8988T (cell line): Measurements from ENCODE around the gene THAP2.
A peak's percentile ranks its signal among the peaks of the same experiment; 100 is the strongest.

Source experiments
- DNase-seq: peaks from one replicate; pipeline ENCODE4 v3.0.0; 2011

THAP2 gene

DNA sequence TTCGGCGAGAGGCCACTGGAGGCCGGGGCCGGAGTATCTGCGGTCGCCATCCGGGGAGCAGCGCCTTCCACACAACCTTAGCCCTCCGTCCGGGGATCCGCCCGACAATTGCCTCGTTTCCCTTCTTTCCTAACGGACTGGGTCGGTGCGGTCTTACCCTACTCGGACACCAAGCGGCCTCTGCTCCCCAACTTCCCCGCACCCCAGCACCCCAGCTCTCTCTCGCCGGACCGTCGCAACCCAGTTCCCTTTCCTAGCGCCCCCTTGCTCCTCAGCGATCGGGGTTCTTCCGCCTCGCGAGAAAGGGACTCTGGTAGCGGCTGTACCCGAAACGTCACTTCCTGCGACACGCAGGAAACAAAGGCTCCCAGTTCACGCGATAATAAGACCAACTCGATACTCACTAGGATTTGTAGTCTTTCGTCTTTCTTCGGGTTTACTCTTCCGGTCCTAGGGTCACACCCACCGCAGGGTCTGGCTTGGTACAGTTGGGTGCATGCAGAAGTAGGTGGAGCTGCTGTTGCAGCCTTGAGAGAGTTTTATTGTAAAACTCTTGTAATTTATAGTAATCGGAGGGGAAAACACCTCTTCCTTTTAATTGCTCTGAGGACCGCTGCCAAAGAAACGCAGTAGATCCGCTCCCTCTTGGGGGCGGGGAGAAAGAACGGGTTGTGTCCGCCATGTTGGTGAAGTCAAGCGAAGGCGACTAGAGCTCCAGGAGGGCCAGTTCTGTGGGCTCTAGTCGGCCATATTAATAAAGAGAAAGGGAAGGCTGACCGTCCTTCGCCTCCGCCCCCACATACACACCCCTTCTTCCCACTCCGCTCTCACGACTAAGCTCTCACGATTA, at the start of gene THAP2, which contains the start of gene ZFC3H1:
TSS of gene THAP2 (plus strand) at position 741 of the 850 bp plus-strand sequence. CDS start 209 bp downstream, outside the sequence.
TSS of gene ZFC3H1 (minus strand) at position 288 of the 850 bp plus-strand sequence. CDS start at position 50, 238 bp downstream.
- DNase-seq: peak; percentile 60

GRCh38 chr12:71621938-71622337, 42.2 kb upstream of the THAP2 start:
- DNase-seq: no peak

- DNase-seq: no peak
These were observed 38.6 kb upstream of the THAP2 start for GRCh38 chr12:71625476-71625875.

- DNase-seq: no peak
These were observed 38.0 kb upstream of the THAP2 start for GRCh38 chr12:71626098-71626497.

GRCh38 chr12:71626768-71627167, 37.3 kb upstream of the THAP2 start:
- DNase-seq: no peak

DNA sequence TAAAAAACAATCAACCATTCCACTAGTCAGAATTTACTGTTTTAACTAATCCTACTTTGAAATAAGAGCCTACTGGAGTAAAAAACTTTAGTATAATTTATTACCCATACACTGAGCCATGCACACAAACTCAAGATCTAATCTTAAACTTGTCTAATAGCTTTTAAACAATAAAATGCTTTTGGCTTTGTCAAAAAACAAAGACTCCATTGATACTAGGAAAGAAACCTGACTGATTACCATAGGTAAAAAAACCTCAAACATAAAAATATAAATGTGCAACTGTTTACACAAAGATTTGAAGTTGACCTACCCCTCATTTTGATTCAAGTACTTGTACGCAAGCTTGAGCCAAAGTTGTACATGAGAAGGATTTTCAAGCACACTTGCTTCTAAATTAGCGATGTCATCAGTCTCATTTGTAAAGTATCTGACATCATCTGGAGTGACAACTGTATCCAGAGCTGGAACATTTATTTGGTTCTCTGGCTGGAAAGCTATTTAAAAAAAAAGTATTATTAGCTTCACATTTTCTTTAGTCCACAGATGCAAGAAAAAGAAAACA, 36.6 kb upstream of the THAP2 start:
- no peak for DNase-seq

DNA sequence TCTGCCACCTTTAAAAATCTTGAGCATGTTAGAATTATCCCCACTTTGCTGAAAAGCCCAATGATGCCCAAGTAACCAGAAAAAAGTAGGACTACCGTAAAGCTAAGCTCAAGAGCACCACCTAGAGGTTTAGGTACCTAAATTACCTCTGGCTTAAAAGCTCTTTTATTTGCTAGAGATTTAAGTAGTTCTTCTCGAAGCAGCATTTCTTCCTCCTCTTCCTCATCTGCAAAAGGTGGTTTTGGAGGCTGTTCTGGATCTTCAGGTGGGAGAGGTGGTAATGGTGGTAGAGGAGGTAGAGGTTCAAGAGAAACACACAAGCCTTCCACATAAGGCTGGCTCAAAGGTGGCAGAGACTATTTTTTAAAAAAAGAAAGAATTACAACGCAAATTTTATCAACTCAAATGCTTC, 27.4 kb upstream of the THAP2 start:
- DNase-seq: no peak

GRCh38 chr12:71638499-71638898, 25.6 kb upstream of the THAP2 start:
- no peak for DNase-seq

GRCh38 chr12:71639341-71639760, 24.8 kb upstream of the THAP2 start:
- no peak for DNase-seq

- no peak for DNase-seq
These were observed 23.8 kb upstream of the THAP2 start for GRCh38 chr12:71640316-71640715.

DNA sequence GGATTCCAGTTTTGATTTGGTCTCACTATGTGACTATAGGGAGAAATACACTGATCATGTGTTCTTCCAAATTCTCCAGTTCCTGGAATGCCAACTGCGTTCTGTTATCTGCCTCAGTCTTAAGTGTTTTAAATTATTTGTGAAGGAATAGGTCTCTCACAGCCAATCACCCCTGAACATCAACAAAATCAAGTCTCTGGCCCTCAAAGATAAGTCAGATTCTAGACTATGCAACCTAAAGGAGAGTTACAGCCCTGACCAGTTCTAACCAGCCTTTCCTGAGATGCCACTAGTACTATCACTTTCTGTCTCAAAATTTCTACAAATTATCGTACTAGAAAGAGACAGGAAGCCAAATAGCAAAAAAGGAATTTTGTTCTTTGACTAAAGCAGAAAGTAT, 22.7 kb upstream of the THAP2 start:
- DNase-seq: no peak

DNA sequence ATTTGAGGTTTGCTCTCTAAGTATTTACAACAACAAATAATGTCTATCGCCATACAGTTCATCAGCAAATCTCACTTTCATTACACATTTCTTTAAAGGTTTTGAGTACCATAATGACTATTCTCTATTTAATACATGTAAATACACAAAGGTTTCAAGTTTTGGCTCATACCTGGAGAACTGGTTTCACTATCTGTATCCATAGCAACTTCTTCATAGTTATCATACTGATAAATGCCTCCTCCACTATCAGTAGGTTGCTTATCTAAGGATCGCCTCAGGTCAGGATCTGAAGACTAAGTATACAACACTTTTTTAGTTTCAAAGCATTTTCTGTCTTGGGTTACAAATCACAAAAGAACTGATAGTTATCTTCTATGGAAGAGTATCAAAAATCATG, 21.8 kb upstream of the THAP2 start:
- no peak for DNase-seq

- no peak for DNase-seq
These were observed 18.8 kb upstream of the THAP2 start for GRCh38 chr12:71645268-71645667.

- DNase-seq: no peak
These were observed 17.6 kb upstream of the THAP2 start for GRCh38 chr12:71646512-71646911.

GRCh38 chr12:71648537-71648936, 15.6 kb upstream of the THAP2 start:
- no peak for DNase-seq

- no peak for DNase-seq
These were observed 14.7 kb upstream of the THAP2 start for GRCh38 chr12:71649401-71649800.

DNA sequence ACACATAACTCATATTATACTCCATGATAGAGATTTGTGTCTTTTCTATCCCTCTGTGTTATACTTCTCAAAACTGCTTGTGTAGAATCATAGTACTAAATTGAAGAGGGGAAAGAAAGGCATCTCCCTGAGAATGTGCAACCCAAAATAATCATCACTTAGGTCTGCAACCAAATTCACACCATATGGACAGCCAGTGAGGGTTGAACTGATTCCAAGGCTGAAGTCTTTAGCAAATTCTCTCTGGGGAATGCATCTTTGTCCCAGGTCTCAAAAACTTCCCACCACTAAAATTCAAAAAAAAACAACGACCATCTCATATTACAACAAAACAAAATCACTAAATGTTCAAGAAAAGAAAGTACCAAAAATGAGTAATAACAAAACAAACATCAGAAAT, 11.4 kb upstream of the THAP2 start:
- no peak for DNase-seq

DNA sequence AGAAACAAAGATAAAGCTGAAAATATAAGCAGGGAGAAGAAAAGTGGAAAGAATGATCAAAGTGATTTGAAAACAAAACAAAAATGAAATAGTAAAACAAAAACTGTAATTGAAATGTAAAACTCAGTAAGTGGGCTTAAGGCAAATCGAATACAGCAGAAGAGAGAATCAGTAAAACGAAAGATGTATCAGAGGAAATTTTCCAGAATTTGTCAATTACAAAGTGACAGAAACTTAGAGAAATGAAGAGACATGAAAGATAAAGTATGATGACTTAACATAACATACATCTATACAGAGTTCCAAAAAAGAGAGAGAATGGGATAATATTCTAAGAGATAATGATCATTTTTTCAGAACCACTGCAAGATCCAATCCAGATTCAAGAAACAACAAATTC, 11.0 kb upstream of the THAP2 start:
- no peak for DNase-seq

DNA sequence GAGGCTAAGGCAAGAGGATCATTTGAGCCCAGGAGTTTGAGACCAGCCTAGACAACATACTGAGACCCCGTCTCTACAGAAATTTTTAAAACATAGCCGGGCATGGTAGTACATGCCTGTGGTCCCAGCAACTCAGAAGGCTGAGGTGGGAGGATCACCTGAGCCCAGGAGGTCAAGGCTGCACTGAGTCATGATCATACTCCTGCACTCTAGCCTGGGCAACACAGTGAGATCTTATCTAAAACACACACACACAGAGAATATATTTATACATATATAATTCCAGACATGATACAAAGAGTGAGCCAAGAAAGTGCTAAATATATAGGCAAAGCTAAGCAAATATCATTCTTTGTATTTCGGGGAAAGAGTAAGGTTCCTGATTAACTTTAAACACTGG, 9.9 kb upstream of the THAP2 start:
- no peak for DNase-seq

DNA sequence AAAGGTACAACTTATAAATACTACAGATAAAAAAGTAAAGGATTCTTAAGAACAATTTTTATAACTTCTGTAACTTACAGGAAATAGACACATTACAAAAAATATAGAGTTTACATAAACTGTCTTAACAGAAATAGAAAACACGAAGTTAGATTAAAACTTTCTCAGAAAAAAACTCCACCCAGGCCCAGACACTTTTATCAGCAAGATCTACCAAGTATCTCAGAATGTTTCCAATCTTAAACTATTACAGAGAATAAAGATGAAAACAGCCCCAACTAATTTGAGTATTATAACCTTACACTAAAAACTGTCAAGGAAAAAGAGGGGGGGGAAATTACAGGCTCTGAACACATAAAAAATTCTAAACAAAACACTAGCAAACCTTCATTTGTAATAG, 8.6 kb upstream of the THAP2 start:
- no peak for DNase-seq

GRCh38 chr12:71655907-71656306, 8.2 kb upstream of the THAP2 start:
- DNase-seq: no peak

DNA sequence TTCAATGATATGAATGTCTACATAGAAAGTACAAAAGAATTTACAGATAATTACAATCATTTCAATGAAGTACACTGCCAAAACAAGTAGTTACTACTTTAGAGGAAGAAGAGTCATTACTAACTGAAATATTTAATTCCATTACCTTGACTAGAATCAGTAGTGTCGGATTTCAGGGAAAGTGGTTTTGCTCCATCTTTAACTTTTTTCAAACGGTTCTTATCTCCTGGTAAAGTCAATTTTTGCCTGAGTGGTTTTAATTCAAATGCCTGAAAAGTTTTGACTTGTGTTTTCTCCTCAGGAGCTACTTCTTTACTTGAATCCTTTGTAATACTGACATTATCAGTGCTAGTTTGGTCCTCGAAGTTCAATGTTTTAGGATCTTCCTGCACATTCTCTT, 7.4 kb upstream of the THAP2 start:
- DNase-seq: no peak

- no peak for DNase-seq
These were observed 2.0 kb upstream of the THAP2 start for GRCh38 chr12:71661977-71662530.
